SK-N-SH (cell line): Measurements from ENCODE around the gene ANKDD1A. TPM values are rescaled to one million over a fixed set of nuclear protein-coding genes. Genes with fewer than 3 reads are reported as not detected.

Experiments used
- CTCF ChIA-PET: fragments of 300-600, 350-600 bp; formaldehyde crosslinking; extraction: SDS; loops from one replicate; lab custom pipeline; 2021; lab: Yijun Ruan, JAX
- POLR2A ChIA-PET: fragments of 350-600 bp; sonication (Branson Sonifier 250); formaldehyde crosslinking; extraction: SDS; loops from one replicate; lab custom pipeline; 2020; ENCODE audit warnings: antibody characterized with exemption, inconsistent platforms; lab: Yijun Ruan, JAX
- DNase-seq: peaks from one replicate; pipeline ENCODE4 v3.0.0; 2012
- H2AFZ ChIP-seq: fragments of 200-600 bp; sonication (generic); 2 replicates; pipeline ENCODE4 v1.8.1; 2016; ENCODE audit warnings: antibody characterized with exemption, mild to moderate bottlenecking, low read depth
- H3F3A ChIP-seq: fragments of 200-600 bp; sonication (generic); replicated peaks from 2 replicates; pipeline ENCODE3; 2016; ENCODE audit warnings: antibody characterized with exemption, mild to moderate bottlenecking; ENCODE audit not compliant: insufficient read depth
- H3K27ac ChIP-seq, 2 experiments: fragments of 200-500 bp in 1 of 2; fragments of 200-600 bp in 1 of 2; sonication (Bioruptor generic) in 1 of 2; sonication (generic), shearing (Covaris generic) in 1 of 2; 2 replicates each; pipeline versions ENCODE4 v1.5.1 to v1.6.1; 2014 to 2016; ENCODE audit warnings: low read depth in 2 of 2, inconsistent platforms in 1 of 2, low read length in 1 of 2, mild to moderate bottlenecking in 1 of 2, mixed read lengths in 1 of 2
- H3K27me3 ChIP-seq: fragments of 200-600 bp; sonication (generic), shearing (Covaris generic); 2 replicates; pipeline ENCODE4 v1.6.1; 2016; ENCODE audit warnings: mixed run types; ENCODE audit not compliant: insufficient read depth
- H3K36me3 ChIP-seq, 2 experiments: fragments of 200-500 bp in 1 of 2; fragments of 200-600 bp in 1 of 2; sonication (Bioruptor generic) in 1 of 2; sonication (generic) in 1 of 2; replicated peaks in 1 of 2; 2 replicates each; pipeline versions ENCODE3 to v1.5.1; 2014 to 2016; ENCODE audit warnings: low read length in 1 of 2, mild to moderate bottlenecking in 1 of 2; ENCODE audit not compliant: insufficient read depth in 2 of 2, control insufficient read depth in 1 of 2
- H3K4me1 ChIP-seq, 2 experiments: fragments of 200-500 bp in 1 of 2; fragments of 200-600 bp in 1 of 2; sonication (Bioruptor generic) in 1 of 2; sonication (generic), shearing (Covaris generic) in 1 of 2; 2 replicates each; pipeline versions ENCODE4 v1.5.1 to v1.6.1; 2014 to 2016; ENCODE audit warnings: low read depth in 1 of 2, low read length in 1 of 2, mixed run types in 1 of 2; ENCODE audit not compliant: insufficient read depth in 2 of 2, control insufficient read depth in 1 of 2
- H3K4me2 ChIP-seq: fragments of 200-600 bp; sonication (generic), shearing (Covaris generic); 2 replicates; pipeline ENCODE4 v1.6.1; 2017; ENCODE audit warnings: mixed run types
- H3K4me3 ChIP-seq, 2 experiments: fragments of 200-500 bp in 1 of 2; fragments of 200-600 bp in 1 of 2; sonication (Bioruptor generic) in 1 of 2; sonication (generic), shearing (Covaris generic) in 1 of 2; 2 replicates each; pipeline versions ENCODE4 v1.5.1 to v1.8.1; 2014 to 2016; ENCODE audit warnings: low read depth in 2 of 2, inconsistent platforms in 1 of 2, low read length in 1 of 2, mild to moderate bottlenecking in 1 of 2, mixed read lengths in 1 of 2, moderate library complexity in 1 of 2
- H3K79me2 ChIP-seq: fragments of 200-600 bp; sonication (generic); 2 replicates; pipeline ENCODE4 v1.8.1; 2017; ENCODE audit warnings: mild to moderate bottlenecking; ENCODE audit not compliant: insufficient read depth
- H3K9ac ChIP-seq: fragments of 200-600 bp; sonication (generic); 2 replicates; pipeline ENCODE4 v1.6.1; 2017; ENCODE audit warnings: mixed run types
- H3K9me2 ChIP-seq: fragments of 200-600 bp; sonication (generic); 2 replicates; pipeline ENCODE4 v1.6.1; 2017; ENCODE audit warnings: mixed run types
- H3K9me3 ChIP-seq: fragments of 200-600 bp; sonication (generic); 2 replicates; pipeline ENCODE4 v1.6.1; 2017; ENCODE audit warnings: mixed run types, mild to moderate bottlenecking, moderate library complexity
- H4K20me1 ChIP-seq: fragments of 200-600 bp; sonication (generic); 2 replicates; pipeline ENCODE4 v1.6.1; 2017; ENCODE audit warnings: mild to moderate bottlenecking, mixed run types; ENCODE audit not compliant: insufficient read depth
- CHD2 ChIP-seq: fragments of 150-350 bp; IDR thresholded peaks from 2 replicates; pipeline ENCODE4 v1.6.1; 2018; ENCODE audit warnings: low read length; ENCODE audit not compliant: partially characterized antibody
- EZH2phosphoT487 ChIP-seq: fragments of 200-600 bp; sonication (generic); IDR thresholded peaks from 2 replicates; pipeline ENCODE4 v1.6.1; 2017; ENCODE audit warnings: low read depth, mixed run types, mild to moderate bottlenecking, antibody characterized with exemption, moderate library complexity, borderline replicate concordance
- FOSL2 ChIP-seq: IDR thresholded peaks from 2 replicates; pipeline ENCODE4 v1.4.0; 2012; ENCODE audit warnings: low read depth, mild to moderate bottlenecking, moderate library complexity, borderline replicate concordance
- FOXJ3 ChIP-seq: sonication (generic); formaldehyde crosslinking; IDR thresholded peaks from 2 replicates; pipeline ENCODE4 v1.5.1; 2020; ENCODE audit warnings: mild to moderate bottlenecking, missing genetic modification reagents
- FOXM1 ChIP-seq: IDR thresholded peaks from 2 replicates; pipeline ENCODE4 v1.4.0; 2012; ENCODE audit warnings: low read depth, mild to moderate bottlenecking
- GABPA ChIP-seq: IDR thresholded peaks from 2 replicates; pipeline ENCODE4 v1.4.0; 2012; ENCODE audit warnings: low read depth, mild to moderate bottlenecking
- MAX ChIP-seq: IDR thresholded peaks from 2 replicates; pipeline ENCODE4 v1.4.0; 2012; ENCODE audit warnings: low read depth
- MXI1 ChIP-seq: IDR thresholded peaks from 2 replicates; pipeline ENCODE4 v1.6.1; 2012; ENCODE audit warnings: mild to moderate bottlenecking, low read depth, low read length, improper control_type of control experiment
- NFIC ChIP-seq: IDR thresholded peaks from 2 replicates; pipeline ENCODE4 v1.4.0; 2012; ENCODE audit warnings: borderline replicate concordance
- RAD21 ChIP-seq: IDR thresholded peaks from 2 replicates; pipeline ENCODE4 v1.6.1; 2012; ENCODE audit warnings: mild to moderate bottlenecking, low read length
- RCOR1 ChIP-seq: fragments of 150-350 bp; IDR thresholded peaks from 2 replicates; pipeline ENCODE4 v1.6.1; 2017; ENCODE audit warnings: antibody characterized with exemption, low read length
- RXRA ChIP-seq: IDR thresholded peaks from 2 replicates; pipeline ENCODE4 v1.4.0; 2012; ENCODE audit warnings: low read depth, mild to moderate bottlenecking, borderline replicate concordance
- SMC3 ChIP-seq: IDR thresholded peaks from 2 replicates; pipeline ENCODE4 v1.6.1; 2012; ENCODE audit warnings: low read depth, low read length, improper control_type of control experiment
- TAF1 ChIP-seq: IDR thresholded peaks from 2 replicates; pipeline ENCODE4 v1.6.1; 2012; ENCODE audit warnings: low read depth, mild to moderate bottlenecking, low read length, moderate library complexity, borderline replicate concordance
- TEAD4 ChIP-seq: IDR thresholded peaks from 2 replicates; pipeline ENCODE4 v1.4.0; 2012; ENCODE audit warnings: mild to moderate bottlenecking, borderline replicate concordance; ENCODE audit not compliant: insufficient read depth
- USF2 ChIP-seq: fragments of 150-350 bp; IDR thresholded peaks from 2 replicates; pipeline ENCODE4 v1.6.1; 2017; ENCODE audit warnings: antibody characterized with exemption, low read length, low read depth, borderline replicate concordance
- ZBTB33 ChIP-seq: IDR thresholded peaks from 2 replicates; pipeline ENCODE4 v1.4.0; 2012; ENCODE audit warnings: low read depth, borderline replicate concordance
- WGBS: methylation state at CpG from one replicate; pipeline ENCODE4 v1.1.6; 2017; ENCODE audit warnings: low lambda C conversion rate; 5-methylcytosine and 5-hydroxymethylcytosine counted together
- polyA plus RNA-seq, 3 experiments: library from polyadenylated mRNA; depleted of rRNA; stranded (reverse); fragments of >200 nt; gene quantifications; 2 replicates each; pipeline ENCODE4 v1.2.3, GENCODE V29; 2012
- TF ChIP-seq, protein P1 (sequence below): IDR thresholded peaks from 2 replicates; pipeline ENCODE4 v1.4.0; 2012; ENCODE audit warnings: low read depth, borderline replicate concordance

Gene ANKDD1A
- polyA plus RNA-seq, 1 of the 3 experiments (the other 2 are of a cell fraction): 8.6 TPM

DNA sequence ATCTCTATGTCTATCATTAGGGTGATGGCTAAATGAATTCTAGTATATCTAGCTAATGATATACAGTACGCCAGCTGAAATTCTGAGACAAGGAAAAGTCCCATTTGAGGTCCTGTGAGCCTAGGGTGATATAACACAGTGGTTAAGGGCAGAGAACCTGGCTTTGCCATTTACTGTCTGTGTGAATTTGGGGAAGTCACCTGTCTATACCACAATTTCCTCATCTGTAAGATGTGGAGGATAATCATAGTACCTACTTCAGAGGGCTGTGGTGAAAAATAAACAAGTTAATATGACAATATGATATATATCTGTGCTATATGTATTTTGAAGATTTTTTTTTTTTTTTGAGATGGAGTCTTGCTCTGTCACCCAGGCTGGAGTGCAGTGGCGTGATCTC, 9.8 kb upstream of the ANKDD1A start:
- Histone ChIP-seq H3K9ac (no peak overlapping the region), H3K4me1 (peaks cover 6 to 8% of the 10 kb centered on the region in 2 experiments; a peak in 2 of 4 replicates), H3F3A (peaks cover 3% of the 10 kb centered on the region), H3K4me3 (no peak overlapping the region), H3K27ac (no peak overlapping the region), H3K9me3 (no peaks in the 10 kb centered on the region), H4K20me1 (no peaks in the 10 kb centered on the region), H3K9me2 (no peaks in the 10 kb centered on the region), H3K27me3 (no peaks in the 10 kb centered on the region), H3K36me3 (peaks cover 0 to 3% of the 10 kb centered on the region in 2 experiments), H3K4me2 (no peak overlapping the region), H3K79me2 (no peaks in the 10 kb centered on the region), H2AFZ (no peak overlapping the region)
- no peak for DNase-seq
- no peak for TF ChIP-seq FOSL2
- no peak for TF ChIP-seq TEAD4
- TF ChIP-seq, protein P1, sequence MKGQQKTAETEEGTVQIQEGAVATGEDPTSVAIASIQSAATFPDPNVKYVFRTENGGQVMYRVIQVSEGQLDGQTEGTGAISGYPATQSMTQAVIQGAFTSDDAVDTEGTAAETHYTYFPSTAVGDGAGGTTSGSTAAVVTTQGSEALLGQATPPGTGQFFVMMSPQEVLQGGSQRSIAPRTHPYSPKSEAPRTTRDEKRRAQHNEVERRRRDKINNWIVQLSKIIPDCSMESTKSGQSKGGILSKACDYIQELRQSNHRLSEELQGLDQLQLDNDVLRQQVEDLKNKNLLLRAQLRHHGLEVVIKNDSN: no peak
- TF ChIP-seq RCOR1: no peak
- no peak for TF ChIP-seq FOXM1
- TF ChIP-seq EZH2phosphoT487: no peak
- no peak for TF ChIP-seq NFIC
- TF ChIP-seq USF2: no peak
- no peak for TF ChIP-seq RAD21
- no peak for TF ChIP-seq GABPA
- no peak for TF ChIP-seq RXRA
- ChIA-PET CTCF (no interaction called here), POLR2A (no interaction called here)
- 80% methylated on average over 2 of the region's 2 CpGs for WGBS

DNA sequence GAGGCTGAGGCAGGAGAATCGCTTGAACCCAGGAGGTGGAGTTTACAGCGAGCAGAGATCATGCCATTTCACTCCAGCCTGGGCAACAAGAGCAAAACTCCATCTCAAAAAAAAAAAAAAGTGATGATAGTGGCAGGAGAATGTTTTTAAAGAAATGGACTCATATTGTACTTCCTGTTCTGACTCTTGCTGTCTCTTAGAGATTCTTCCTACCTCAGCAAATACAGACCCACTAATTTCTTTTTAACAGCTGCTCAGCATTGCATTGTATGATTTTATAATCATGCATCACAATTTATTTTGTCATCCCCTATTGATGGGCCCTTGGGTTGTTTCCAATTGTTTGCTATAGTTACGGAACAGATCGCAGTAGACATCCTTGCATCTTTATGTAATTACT, 8.8 kb upstream of the ANKDD1A start:
- ChIA-PET POLR2A (no interaction called here), CTCF (no interaction called here)
- no peak for DNase-seq
- H2AFZ ChIP-seq: no peak overlapping the region
- H3K9ac ChIP-seq: no peak overlapping the region
- no peaks in the 10 kb centered on the region for H4K20me1 ChIP-seq
- H3K9me3 ChIP-seq: no peaks in the 10 kb centered on the region
- 76% methylated on average over 4 of the region's 4 CpGs for WGBS
- no peak overlapping the region for H3K27ac ChIP-seq
- no peaks in the 10 kb centered on the region for H3K79me2 ChIP-seq
- no peak overlapping the region for H3K4me2 ChIP-seq
- H3K4me3 ChIP-seq: no peak overlapping the region
- H3K9me2 ChIP-seq: no peaks in the 10 kb centered on the region
- TF ChIP-seq MXI1: no peak
- no peak for TF ChIP-seq RAD21
- no peak for TF ChIP-seq FOXJ3 (CRISPR knock-in tag)
- TF ChIP-seq ZBTB33: no peak
- TF ChIP-seq TAF1: no peak
- TF ChIP-seq CHD2: no peak
- no peak for TF ChIP-seq MAX
- TF ChIP-seq USF2: no peak
- no peak for TF ChIP-seq RCOR1
- no peak for TF ChIP-seq SMC3
- TF ChIP-seq, all 33 proteins: peak for 0
- H3K36me3 ChIP-seq: peaks cover 0 to 3% of the 10 kb centered on the region in 2 experiments
- no peaks in the 10 kb centered on the region; a peak in 1 of 4 replicates for H3K4me1 ChIP-seq
- no peaks in the 10 kb centered on the region for H3K27me3 ChIP-seq
- H3F3A ChIP-seq: peaks cover 3% of the 10 kb centered on the region
